SU-DHL-6 (cell line): ENCODE results near the gene ADAMTS17.

Experiments
- H2AFZ ChIP-seq: fragments of 200-600 bp; sonication (generic); 2 replicates; pipeline ENCODE4 v1.6.1; 2014; ENCODE audit warnings: low read depth, mild to moderate bottlenecking, moderate library complexity, mixed read lengths, antibody characterized with exemption, low read length; ENCODE audit not compliant: severe bottlenecking
- H3F3A ChIP-seq: fragments of 200-600 bp; shearing (Covaris generic); 2 replicates; pipeline ENCODE4 v1.6.0; 2016; ENCODE audit warnings: antibody characterized with exemption, mild to moderate bottlenecking; ENCODE audit not compliant: insufficient read depth
- H3K27ac ChIP-seq: fragments of 200-600 bp; sonication (generic); 2 replicates; pipeline ENCODE4 v1.5.1; 2016; ENCODE audit warnings: low read depth, mild to moderate bottlenecking, low read length, moderate library complexity, mixed read lengths
- H3K27me3 ChIP-seq: fragments of 200-600 bp; sonication (generic), shearing (Covaris generic); 2 replicates; pipeline ENCODE4 v1.6.0; 2014; ENCODE audit warnings: mild to moderate bottlenecking, low read length
- H3K36me3 ChIP-seq: fragments of 200-600 bp; sonication (generic); 2 replicates; pipeline ENCODE4 v1.6.1; 2014; ENCODE audit warnings: mild to moderate bottlenecking, low read length, mixed read lengths
- H3K4me2 ChIP-seq: fragments of 300-600, 200-600 bp; shearing (Covaris generic), sonication (generic); 2 replicates; pipeline ENCODE4 v1.6.0; 2014; ENCODE audit warnings: low read length, low read depth, mild to moderate bottlenecking; ENCODE audit not compliant: poor library complexity, severe bottlenecking
- H3K4me3 ChIP-seq: fragments of 200-600 bp; sonication (generic); 2 replicates; pipeline ENCODE4 v1.5.1; 2014; ENCODE audit warnings: antibody characterized with exemption, low read length, mild to moderate bottlenecking, mixed read lengths; ENCODE audit not compliant: insufficient read depth, poor library complexity, severe bottlenecking
- H3K79me2 ChIP-seq: fragments of 200-600 bp; sonication (generic); 2 replicates; pipeline ENCODE4 v1.6.1; 2014; ENCODE audit warnings: mild to moderate bottlenecking, low read length, moderate library complexity; ENCODE audit not compliant: insufficient read depth
- H3K9ac ChIP-seq: fragments of 200-600 bp; sonication (generic); 2 replicates; pipeline ENCODE4 v1.7.0; 2014; ENCODE audit warnings: mild to moderate bottlenecking, low read length
- H3K9me2 ChIP-seq: fragments of 200-600 bp; sonication (generic); replicated peaks from 2 replicates; pipeline ENCODE4 v1.6.1; 2014; ENCODE audit warnings: low read length; ENCODE audit not compliant: insufficient read depth
- H3K9me3 ChIP-seq: fragments of 200-600 bp; sonication (generic); 2 replicates; pipeline ENCODE4 v1.6.1; 2014; ENCODE audit warnings: low read length, mixed read lengths; ENCODE audit not compliant: insufficient read depth
- H4K20me1 ChIP-seq: fragments of 200-600 bp; sonication (generic); 2 replicates; pipeline ENCODE4 v1.6.1; 2014; ENCODE audit warnings: low read depth, mild to moderate bottlenecking, antibody characterized with exemption, low read length, moderate library complexity, mixed read lengths
- CTCF ChIP-seq: fragments of 200-600 bp; sonication (generic); IDR thresholded peaks from one replicate; pipeline ENCODE4 v1.5.1; 2017; ENCODE audit warnings: antibody characterized with exemption, mild to moderate bottlenecking, low read length, moderate library complexity; ENCODE audit not compliant: insufficient read depth, poor library complexity, severe bottlenecking
- EZH2phosphoT487 ChIP-seq: fragments of 200-600 bp; sonication (generic), shearing (Covaris generic); conservative IDR thresholded peaks from 2 replicates; pipeline ENCODE4 v1.6.1; 2018; ENCODE audit warnings: mild to moderate bottlenecking, antibody characterized with exemption, low read length, moderate library complexity, mixed read lengths

Gene ADAMTS17

GRCh38 chr15:99961011-99961441 lies 380.7 kb downstream of the ADAMTS17 start:
- no peaks in the 10 kb centered on the region for H3K27me3 ChIP-seq
- H3K4me3 ChIP-seq, result no peak overlapping the region
- H3K79me2 ChIP-seq, result no peaks in the 10 kb centered on the region
- H3K9ac ChIP-seq, result no peak overlapping the region
- H3K36me3 ChIP-seq, result no peaks in the 10 kb centered on the region
- no peak overlapping the region for H2AFZ ChIP-seq
- no peaks in the 10 kb centered on the region for H3F3A ChIP-seq
- H3K27ac ChIP-seq, result no peak overlapping the region
- H4K20me1 ChIP-seq, result no peaks in the 10 kb centered on the region
- TF ChIP-seq CTCF (no peak), EZH2phosphoT487 (no peak)
- no peak overlapping the region for H3K4me2 ChIP-seq
- no peaks in the 10 kb centered on the region for H3K9me3 ChIP-seq
- H3K9me2 ChIP-seq, result no peaks in the 10 kb centered on the region

- Histone ChIP-seq H4K20me1 (no peaks in the 10 kb centered on the region), H3K9ac (no peak overlapping the region), H3K27ac (no peak overlapping the region), H3F3A (no peaks in the 10 kb centered on the region), H3K9me3 (no peaks in the 10 kb centered on the region), H3K79me2 (no peaks in the 10 kb centered on the region), H3K27me3 (no peaks in the 10 kb centered on the region), H3K36me3 (no peaks in the 10 kb centered on the region), H3K4me3 (no peak overlapping the region), H2AFZ (no peak overlapping the region), H3K9me2 (no peaks in the 10 kb centered on the region), H3K4me2 (no peak overlapping the region)
- no peak for TF ChIP-seq EZH2phosphoT487
- TF ChIP-seq CTCF, result no peak
Observed at GRCh38 chr15:99959326-99959725, 382.4 kb downstream of the ADAMTS17 start.

- Histone ChIP-seq H3K4me2 (no peak overlapping the region), H3F3A (no peaks in the 10 kb centered on the region), H3K79me2 (no peaks in the 10 kb centered on the region), H3K9me2 (no peaks in the 10 kb centered on the region), H3K4me3 (no peak overlapping the region), H3K9me3 (no peaks in the 10 kb centered on the region), H2AFZ (no peak overlapping the region), H3K27ac (no peak overlapping the region), H3K9ac (no peak overlapping the region), H3K27me3 (no peaks in the 10 kb centered on the region), H4K20me1 (no peaks in the 10 kb centered on the region), H3K36me3 (no peaks in the 10 kb centered on the region)
- no peak for TF ChIP-seq EZH2phosphoT487
- TF ChIP-seq CTCF, result no peak
Observed at GRCh38 chr15:99958426-99959097, 383.2 kb downstream of the ADAMTS17 start.

- Histone ChIP-seq H3F3A (no peaks in the 10 kb centered on the region), H3K9ac (no peak overlapping the region), H3K79me2 (no peaks in the 10 kb centered on the region), H3K27ac (no peak overlapping the region), H2AFZ (no peak overlapping the region), H3K36me3 (no peaks in the 10 kb centered on the region), H3K9me2 (no peaks in the 10 kb centered on the region), H3K4me2 (no peak overlapping the region), H3K27me3 (no peaks in the 10 kb centered on the region), H4K20me1 (no peaks in the 10 kb centered on the region), H3K4me3 (no peak overlapping the region), H3K9me3 (no peaks in the 10 kb centered on the region)
- TF ChIP-seq EZH2phosphoT487 (no peak), CTCF (no peak)
Observed at GRCh38 chr15:99957642-99958013, 384.1 kb downstream of the ADAMTS17 start.
